ENCODE measurements around the gene TOX2. TPM values are rescaled to one million over a fixed set of nuclear protein-coding genes. Genes with fewer than 3 reads are reported as not detected.

Gene TOX2
- total and polyA plus RNA-seq, 7 donors = 0.06 to 0.53 (median 0.38) TPM

GRCh38 chr20:43991261-43991660 lies 76.6 kb downstream of the TOX2 start:
- Histone ChIP-seq H3K9me3 (no peaks in the 10 kb centered on the region), H3K36me3 (ENCODE audit: insufficient read depth in 1 of 2, low read depth in 1 of 2) (no peaks in the 10 kb centered on the region), H3K4me1 (no peaks in the 10 kb centered on the region), H3K27ac (no peak overlapping the region), H3K27me3 (ENCODE audit: insufficient read depth in 3 of 3, low read length in 2 of 3) (peaks cover 0 to 4% (median 2%) of the 10 kb centered on the region in 3 donors), H3K4me3 (no peak overlapping the region)
- ATAC-seq = no peak
- no peak for TF ChIP-seq CTCF (IDR thresholded peaks at IDR 0.05)
- DNase-seq = no peak
- intact Hi-C loops (cut with DNase I) = loop anchor here in 1 of 2 donors (10.0 kb wide), 1 partner anchor 56 kb away; no protein-coding TSS in a partner anchor
- 93 to 97% (median 95%) methylated on average over 5 of the region's 5 CpGs for WGBS, 3 donors

GRCh38 chr20:43991982-43992381 lies 77.3 kb downstream of the TOX2 start:
- Histone ChIP-seq H3K27ac (no peak overlapping the region), H3K9me3 (no peaks in the 10 kb centered on the region), H3K4me1 (no peaks in the 10 kb centered on the region), H3K27me3 (ENCODE audit: insufficient read depth in 3 of 3, low read length in 2 of 3) (peaks cover 0 to 4% (median 2%) of the 10 kb centered on the region in 3 donors), H3K36me3 (ENCODE audit: insufficient read depth in 1 of 2, low read depth in 1 of 2) (no peaks in the 10 kb centered on the region), H3K4me3 (no peak overlapping the region)
- ATAC-seq = no peak
- intact Hi-C loops (cut with DNase I) = loop anchor here in 1 of 2 donors (10.0 kb wide), 1 partner anchor 57 kb away; no protein-coding TSS in a partner anchor
- DNase-seq = no peak
- no peak for TF ChIP-seq CTCF (IDR thresholded peaks at IDR 0.05)
- WGBS, 3 donors = 78 to 83% (median 81%) methylated on average over 11 of the region's 11 CpGs

GRCh38 chr20:43992885-43993284 lies 78.2 kb downstream of the TOX2 start:
- H3K4me3 ChIP-seq = no peak overlapping the region
- no peaks in the 10 kb centered on the region for H3K36me3 ChIP-seq (ENCODE audit: insufficient read depth in 1 of 2, low read depth in 1 of 2)
- H3K4me1 ChIP-seq = no peaks in the 10 kb centered on the region
- TF ChIP-seq CTCF (IDR thresholded peaks at IDR 0.05) = no peak
- intact Hi-C loops (cut with DNase I) = loop anchor here in 1 of 2 donors (10.0 kb wide), 1 partner anchor 58 kb away; no protein-coding TSS in a partner anchor
- WGBS, 3 donors = 88 to 90% (median 89%) methylated on average over 10 of the region's 10 CpGs
- ATAC-seq (no peak), DNase-seq (no peak)
- H3K27ac ChIP-seq = no peak overlapping the region
- H3K9me3 ChIP-seq = no peaks in the 10 kb centered on the region
- H3K27me3 ChIP-seq (ENCODE audit: insufficient read depth in 3 of 3, low read length in 2 of 3) = peaks cover 0 to 2% (median 2%) of the 10 kb centered on the region in 3 donors

- Histone ChIP-seq H3K4me1 (no peaks in the 10 kb centered on the region), H3K27me3 (ENCODE audit: insufficient read depth in 3 of 3, low read length in 2 of 3) (peaks cover 0 to 2% (median 0%) of the 10 kb centered on the region in 3 donors), H3K4me3 (no peak overlapping the region), H3K36me3 (ENCODE audit: insufficient read depth in 1 of 2, low read depth in 1 of 2) (no peaks in the 10 kb centered on the region), H3K9me3 (no peaks in the 10 kb centered on the region), H3K27ac (no peak overlapping the region)
- 52 to 69% (median 59%) methylated on average over 4 of the region's 4 CpGs for WGBS, 3 donors
- no peak for DNase-seq
- no peak for ATAC-seq
- no peak for TF ChIP-seq CTCF (IDR thresholded peaks at IDR 0.05)
- intact Hi-C loops (cut with DNase I) = loop anchor here in 1 of 2 donors (10.0 kb wide), 1 partner anchor 59 kb away; no protein-coding TSS in a partner anchor
Observed at GRCh38 chr20:43993560-43993959, 78.9 kb downstream of the TOX2 start.

All from psoas muscle (tissue), 8 donors.